ENCODE measurements around the gene SSBP4.

SSBP4 gene

DNA sequence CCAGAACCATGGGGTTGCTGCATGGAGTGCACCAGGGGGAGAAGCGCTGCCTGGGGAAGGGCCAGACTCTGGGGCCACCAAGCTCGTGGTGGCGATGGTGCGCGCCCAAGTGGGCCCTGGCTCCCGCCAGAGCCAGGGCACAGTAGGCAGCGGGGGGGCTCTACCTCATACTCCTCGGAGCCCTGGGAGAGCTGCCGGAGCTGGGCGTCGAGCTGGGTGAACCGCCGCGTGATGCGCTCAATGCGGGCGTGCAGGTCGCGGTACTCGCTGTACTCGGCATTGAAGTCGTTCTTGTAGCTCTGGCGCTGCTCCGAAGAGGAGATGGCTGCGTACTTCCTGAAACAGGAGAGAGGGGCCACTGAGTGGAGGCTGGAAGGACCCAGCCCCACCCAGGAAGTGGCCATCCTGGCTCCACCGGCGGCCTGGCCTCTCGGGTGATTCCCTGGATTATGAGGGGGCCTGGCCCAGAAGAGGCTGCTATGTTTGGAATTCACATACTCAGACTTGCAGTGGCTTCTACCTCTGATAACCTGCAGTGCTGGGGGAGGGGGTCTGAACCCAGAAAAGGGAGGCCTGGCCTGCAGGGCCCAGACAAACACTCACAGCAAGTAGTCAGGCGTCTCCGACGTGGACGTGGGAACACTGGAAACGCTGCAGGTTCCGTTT lies 27.1 kb downstream of the SSBP4 start:
- DNase-seq: no peak

DNA sequence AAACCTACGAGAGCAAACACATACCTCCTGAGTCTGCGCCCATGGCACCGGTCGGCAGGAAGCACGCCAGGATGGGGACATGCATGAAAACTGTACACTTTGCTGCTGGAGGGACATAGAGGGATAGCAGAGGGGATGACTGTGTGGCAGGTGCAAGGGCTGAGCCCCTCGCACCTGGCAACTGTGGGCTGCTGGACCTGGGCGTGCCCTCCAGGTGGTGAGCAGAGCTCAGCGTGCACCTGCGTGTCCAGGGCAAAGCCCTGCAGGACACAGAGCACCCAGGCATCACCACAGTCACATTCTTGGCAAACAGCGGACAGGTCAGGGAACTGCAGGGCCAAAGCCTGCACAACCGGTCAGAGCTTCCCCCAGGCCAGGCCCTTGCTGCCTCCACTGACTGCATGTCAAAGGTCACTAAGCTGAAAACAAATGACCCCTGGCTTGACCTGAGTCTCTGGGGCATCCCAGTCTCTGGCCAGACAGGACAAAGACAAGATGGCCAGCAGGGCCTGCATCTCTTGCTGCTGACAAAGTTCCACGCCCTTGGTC lies 27.7 kb downstream of the SSBP4 start:
- DNase-seq: no peak

GRCh38 chr19:18449552-18449951 lies 30.4 kb downstream of the SSBP4 start:
- DNase-seq: no peak

- no peak for DNase-seq
These were observed 31.1 kb downstream of the SSBP4 start for GRCh38 chr19:18450021-18450930.

DNA sequence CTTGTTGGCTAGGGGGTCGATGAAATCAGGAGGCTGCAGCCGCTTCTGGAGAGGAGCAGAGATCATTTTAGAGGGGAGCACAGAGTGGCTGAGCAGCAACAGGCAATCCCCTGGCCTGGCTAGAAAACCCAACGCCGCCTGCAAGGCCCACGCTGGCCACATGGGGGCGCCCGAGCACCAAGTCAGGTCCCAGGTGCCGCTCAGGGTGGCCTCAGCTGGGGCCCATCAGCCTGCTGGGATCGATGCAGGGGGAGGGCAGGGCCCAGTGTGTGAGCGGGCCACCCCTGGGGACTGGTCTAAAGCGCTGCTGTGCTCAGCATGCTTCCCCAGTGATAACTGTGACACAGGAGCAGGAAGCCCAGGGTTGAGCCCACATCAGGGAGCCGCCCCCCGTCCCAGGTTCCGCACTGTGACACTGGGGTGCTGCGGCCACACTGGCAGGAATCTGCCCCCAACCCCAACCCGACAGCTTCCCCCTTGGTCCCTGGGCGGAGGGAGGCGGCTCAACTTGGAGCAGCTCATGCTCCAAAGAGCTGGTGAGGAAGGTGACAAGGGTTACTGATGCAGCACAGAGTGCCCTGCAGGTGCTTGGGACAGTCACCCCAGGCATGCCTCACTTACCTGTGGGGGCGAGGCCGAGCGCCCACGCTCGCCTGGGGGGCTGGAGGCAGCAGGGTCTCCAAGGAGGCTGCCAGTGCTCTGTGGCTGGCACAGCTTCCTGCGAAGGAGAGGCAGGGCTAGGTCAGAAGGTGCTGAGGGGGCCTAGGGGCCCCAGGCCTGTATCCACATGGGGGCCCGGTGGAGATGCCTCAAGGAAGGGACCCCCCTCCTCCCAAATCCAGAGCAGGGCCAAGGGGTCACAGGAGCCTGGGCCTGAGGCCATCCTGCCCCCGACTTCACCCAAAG lies 32.0 kb downstream of the SSBP4 start:
- peak; percentile 89 for DNase-seq

DNA sequence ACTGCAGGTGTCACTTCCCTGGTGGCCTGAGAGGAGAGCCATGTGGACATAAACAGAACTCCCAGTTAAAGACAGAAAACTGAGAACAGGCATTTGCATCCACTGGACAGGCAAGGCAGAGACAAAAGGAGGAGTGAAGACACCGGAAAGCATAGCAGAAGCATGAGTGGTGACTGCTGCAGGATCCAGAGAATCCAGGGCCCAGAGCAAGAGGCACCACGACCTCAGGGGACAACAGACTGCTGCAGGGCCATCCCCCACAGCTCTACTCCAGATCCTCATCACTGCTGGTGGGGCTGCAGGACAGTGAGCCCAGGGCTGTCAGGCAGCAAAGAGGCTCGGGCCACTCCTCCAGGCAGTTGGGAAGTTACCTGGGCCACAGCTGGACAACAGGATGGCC lies 33.2 kb downstream of the SSBP4 start:
- no peak for DNase-seq

DNA sequence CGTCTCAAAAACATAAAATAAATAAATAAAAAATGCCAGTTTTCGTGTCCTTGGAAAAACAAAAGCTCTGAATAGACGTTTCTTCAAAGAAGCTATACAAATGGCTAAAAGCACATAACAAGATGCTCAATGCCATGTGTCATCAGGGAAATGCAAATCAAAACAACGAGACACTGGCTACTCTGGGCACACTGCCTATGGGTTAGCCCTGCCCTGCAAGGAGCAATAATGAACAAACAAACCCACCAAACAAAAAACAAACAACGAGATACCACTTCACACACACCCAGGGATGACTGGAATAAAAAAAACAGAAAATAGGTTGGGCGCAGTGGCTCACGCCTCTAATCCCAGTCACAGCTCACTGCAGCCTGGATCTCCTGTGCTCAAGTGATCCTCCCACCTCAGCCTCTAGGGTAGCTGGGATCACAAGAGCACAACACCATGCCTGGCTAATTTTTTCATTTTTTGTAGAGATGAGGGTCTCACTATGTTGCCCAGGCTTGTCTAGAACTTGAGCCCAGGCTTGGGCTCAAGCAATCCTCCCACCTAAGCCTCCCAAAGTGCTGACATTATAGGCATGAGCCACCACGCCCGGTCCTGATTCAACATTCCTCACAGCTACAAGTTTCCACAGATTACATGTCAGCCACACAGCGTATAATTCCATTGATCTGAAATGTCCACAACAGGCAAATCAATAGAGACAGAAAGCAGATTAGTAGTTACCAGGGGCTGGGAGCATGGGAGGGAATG lies 34.2 kb downstream of the SSBP4 start:
- DNase-seq: no peak

DNA sequence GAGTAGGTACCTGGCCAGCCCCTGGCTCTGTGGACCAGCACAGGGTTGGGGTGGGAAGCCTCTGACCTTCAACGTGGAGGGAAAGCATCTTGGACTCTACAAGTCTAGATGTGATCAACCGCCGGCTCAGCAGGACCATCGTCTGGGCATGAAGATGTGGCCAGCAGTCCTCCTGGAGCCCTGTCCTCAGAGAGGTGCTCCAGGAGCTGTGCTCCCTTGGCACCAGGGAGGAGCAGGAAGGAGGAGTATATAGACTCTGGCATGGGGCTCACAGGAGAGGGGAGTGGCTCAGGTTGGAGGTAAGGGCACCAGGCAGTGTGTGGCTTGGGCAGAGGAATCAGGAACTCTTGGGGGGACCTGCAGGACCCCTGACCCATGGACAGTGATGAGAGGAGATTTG lies 37.1 kb downstream of the SSBP4 start:
- no peak for DNase-seq

GRCh38 chr19:18456974-18457373 lies 37.8 kb downstream of the SSBP4 start:
- DNase-seq: no peak

GRCh38 chr19:18457483-18458331 lies 38.5 kb downstream of the SSBP4 start:
- no peak for DNase-seq

DNA sequence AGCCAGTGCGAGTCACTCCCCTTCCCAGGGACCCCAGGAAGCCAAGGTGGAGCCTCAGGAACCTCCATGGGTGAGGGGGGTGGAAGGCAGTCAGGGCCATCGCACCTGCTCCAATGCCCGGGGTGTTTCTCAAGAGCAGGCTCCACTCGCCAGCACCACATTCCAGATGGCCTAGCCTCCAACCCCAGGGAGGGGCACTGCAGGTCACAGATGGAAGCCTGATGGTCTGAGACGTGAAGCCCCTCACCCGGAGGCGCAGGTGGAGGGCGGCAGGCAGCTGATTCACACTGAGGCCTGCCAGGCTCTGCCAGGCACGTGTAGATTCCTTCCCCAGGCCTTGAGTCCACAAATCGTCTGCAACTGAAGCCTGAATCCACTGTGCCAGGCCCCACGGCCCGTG lies 41.7 kb downstream of the SSBP4 start:
- DNase-seq: no peak

GRCh38 chr19:18461471-18461870 lies 42.3 kb downstream of the SSBP4 start:
- DNase-seq: no peak

DNA sequence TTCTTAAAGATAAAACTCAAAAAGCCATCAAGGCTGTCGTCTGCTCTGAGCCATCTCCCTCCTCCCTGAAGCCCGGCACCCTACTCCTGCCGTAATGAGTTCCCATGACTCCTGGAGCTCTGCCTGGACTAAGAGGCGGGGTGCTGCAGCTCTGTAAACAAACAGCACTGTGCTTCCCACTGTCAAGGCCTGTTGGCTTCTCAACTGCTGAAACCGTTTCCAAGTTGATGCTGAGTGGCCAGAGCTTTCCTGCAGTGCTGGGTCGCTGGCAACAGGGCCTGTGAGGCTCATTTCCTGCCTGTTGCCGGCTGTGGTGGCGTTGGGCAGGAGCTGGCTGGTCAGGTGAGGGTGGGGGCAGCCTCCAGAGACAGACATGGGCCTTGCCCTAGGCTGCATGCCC lies 45.4 kb downstream of the SSBP4 start:
- no peak for DNase-seq

DNA sequence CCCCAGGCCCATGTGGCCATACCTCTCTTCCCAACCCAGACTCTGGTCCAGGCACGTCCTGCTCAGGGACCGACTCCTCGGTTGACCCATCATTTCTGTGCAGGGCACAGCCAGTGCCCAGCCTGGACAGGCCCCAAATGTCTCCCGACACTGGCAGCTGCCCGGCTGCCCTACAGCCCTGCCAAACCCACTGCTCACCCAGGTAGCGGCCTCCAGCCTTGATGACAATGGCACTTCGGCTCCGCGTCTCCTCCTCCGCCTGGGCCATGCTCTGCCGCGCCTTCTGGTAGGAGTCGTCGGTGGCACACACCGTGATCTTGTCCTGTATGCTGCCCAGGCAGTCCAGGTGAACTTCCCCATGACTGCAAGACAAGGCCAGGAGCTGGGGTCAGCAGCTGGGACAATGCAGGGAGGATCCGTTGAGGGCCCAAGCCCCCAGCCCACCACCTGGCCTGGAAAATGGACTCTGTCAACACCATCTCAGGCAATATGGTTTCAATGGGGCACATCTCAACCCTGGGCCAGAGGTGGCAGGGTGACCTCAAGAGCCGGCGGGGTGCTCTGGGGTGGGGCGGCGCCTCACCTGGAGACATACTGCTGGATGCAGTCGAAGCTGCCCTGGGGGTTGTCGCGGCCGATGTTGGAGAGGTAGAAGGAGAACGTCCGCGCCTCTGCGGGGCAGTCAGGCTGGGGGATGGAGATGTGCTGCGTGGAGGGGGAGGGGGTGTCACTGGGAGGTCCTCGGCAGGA lies 46.2 kb downstream of the SSBP4 start:
- DNase-seq: no peak

DNA sequence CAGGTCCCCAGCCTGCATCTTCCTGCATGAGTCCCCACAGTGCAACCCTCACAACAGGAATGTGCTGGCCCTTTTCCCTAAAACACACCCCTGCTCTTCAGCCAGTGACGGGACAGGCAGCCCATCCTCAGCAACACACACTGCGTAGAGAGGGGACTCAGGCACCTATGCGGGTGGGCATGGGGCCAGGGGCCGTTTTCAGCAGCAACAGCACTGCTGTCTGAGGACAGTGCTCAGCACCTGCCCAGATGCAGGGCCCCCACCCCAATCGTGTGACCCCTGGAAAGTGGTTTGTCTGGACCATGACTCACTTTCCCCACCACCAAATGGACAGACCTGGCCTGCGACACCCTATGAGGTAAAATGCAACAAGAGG lies 46.8 kb downstream of the SSBP4 start:
- DNase-seq: no peak

GRCh38 chr19:18466354-18466753 lies 47.2 kb downstream of the SSBP4 start:
- no peak for DNase-seq

DNA sequence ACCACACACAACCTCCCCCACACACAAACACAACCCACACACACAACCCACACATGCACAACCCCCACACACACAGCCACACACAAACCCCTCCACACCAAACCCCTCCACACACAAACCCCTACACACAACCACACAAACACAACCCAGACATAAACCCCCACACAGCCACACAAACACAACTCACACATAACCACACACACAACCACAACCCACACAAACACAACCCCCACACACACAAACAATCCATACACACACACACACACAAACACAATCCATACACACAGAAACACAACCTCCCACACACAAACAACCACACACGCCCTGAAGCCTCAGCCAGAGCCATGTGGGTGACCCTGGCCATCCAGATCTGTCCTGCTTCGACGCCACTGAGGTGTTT lies 48.8 kb downstream of the SSBP4 start:
- DNase-seq: no peak

GRCh38 chr19:18468517-18468916 lies 49.3 kb downstream of the SSBP4 start:
- no peak for DNase-seq

DNA sequence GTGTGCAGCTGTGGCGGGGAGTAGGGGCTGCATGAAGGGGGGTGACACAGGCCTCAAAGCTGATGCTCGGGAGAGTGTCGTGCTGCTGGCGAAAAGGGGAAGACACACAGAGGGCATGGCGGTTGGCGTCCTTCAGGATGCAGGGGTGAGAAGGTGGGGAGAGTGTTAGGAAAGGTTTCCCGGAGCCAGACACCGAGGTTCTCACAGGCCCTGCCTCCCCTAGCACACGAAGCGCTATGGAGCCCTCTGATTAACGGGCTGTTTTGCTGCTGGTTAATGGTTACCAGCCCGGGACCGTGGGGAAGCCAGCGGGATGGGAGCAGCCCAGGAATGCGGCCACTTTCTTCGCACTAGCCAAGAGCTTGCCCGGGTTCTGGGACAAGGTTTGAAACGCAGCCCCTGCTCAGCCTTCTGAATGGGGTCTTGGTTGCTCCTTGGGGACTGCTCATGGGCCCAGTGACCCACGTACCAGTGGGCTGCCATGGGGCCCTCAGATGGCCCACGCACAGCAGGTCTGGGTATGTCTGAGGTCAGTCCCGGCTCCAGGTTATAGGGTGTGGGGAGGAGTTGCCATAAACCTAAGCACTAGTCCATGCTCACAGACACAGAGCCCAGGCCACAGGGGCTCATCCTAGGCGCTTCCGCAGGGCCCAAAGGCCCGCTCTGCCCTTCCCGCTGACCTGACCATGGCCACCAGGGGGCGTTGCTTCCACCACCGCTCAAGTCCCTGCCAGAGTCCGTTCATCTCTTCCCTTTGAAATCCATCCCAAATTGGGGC lies 50.1 kb downstream of the SSBP4 start:
- peak; percentile 63 for DNase-seq

DNA sequence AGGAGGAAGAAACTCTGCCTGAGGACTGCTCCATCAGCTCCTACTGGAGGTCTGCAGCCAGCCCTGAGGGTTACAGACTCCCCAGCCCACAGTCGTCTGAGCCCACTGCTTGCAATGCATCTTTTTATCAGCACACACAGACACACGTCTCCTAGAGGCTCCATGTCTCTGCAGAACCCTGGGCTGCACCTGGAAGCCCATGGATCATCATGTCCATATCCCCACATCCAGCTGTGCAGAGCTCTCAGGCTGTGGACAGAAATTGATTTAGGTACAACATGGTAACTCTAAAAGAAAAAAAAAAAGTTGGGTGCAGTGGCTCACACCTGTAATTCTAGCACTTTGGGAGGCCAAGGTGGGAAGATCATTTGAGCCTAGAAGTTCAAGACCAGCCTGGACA lies 51.6 kb downstream of the SSBP4 start:
- no peak for DNase-seq
